Activated CD8-positive, alpha-beta memory T cell treated with anti-CD3 and anti-CD28 coated beads for 4 hours (primary cell): ENCODE results near the gene S100A6.

ENCODE experiments used
- DNase-seq, 2 donors: peaks; one replicate each; pipeline ENCODE4 v3.0.0-alpha.2; 2020; ENCODE audit warnings: low read depth in 2 of 2

Gene S100A6

DNA sequence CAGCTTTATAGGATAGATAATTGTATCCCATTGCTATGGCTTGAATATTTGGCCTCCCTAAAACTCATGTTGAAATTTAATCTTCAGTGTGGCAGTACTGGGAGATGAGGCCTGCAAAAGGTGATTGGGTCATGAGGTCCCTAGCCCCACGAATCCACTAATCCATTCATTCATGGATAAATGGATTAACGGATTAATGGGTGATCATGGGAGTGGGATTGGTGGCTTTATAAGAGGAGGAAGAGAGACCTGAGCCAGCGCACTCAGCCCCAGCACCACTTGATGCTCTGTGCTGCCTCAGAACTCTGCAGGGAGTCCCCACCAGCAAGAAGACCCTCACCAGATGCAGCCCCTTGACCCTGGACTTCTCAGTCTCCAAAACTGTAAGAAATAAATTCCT, 32.0 kb downstream of the S100A6 start:
- DNase-seq: no peak

DNA sequence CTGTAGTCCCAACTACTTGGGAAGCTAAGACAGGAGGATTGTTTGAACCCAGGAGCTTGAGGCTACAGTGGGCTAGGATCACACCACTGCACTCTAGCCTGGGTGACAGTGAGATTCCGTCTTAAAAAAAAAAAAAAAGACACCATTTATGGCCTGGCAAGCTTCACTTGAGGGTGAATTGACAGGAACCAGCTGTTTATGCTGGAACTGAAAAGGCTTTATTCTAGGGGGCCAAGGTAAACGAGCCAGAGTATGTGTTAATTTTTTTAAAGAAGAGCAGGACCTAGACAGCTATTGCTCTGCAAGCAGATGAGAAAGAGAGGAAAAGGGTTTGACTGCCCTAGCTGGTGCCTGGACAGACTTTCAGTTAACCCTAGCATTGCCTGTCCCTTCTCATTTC, 37.0 kb downstream of the S100A6 start:
- DNase-seq: no peak

DNA sequence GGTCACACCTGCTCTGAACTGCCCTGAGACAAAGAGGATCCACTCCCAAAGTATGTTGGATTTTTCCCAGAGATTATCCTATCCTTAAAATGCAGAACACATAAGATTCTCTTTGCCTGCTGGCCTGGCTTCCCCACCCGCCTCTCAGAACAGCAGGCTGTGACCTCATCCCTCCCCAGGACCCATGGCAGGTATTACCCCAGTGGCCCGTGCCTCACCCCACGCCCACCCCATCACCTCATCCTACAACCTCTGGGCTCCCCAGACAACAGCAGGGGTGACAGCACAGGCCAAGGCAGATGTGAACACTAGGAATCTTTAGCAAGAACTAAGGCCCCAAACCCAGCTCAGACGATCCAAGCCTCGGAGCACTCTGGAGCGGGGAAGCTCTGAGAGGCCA, 40.3 kb downstream of the S100A6 start:
- DNase-seq: no peak

DNA sequence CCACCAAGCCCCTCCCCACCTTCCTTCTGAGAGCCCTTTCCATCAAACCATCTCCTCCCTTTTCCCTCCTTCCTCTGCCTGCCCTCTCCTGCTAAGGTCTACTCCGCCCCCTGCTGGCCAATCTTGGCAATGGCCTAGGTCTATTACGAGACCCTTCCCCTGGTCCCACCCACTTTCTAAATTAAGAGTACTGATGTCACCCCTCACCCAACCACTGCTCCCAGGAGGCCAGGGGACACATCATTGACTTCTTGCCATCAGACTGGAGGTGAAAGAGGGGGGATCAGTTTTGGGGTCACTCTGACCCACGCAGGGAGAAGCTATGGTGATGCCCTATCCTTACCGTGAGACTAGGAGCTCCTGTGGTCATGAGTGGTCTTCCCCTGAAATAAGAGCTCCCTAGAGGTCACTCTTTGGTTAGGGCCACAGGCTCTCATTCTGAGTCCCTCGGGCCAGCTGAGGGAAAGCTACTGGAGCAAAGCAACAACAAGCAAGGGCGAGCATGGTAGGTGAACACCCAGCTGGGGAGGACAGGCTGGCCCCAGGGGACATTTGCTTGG, 40.7 kb downstream of the S100A6 start:
- peak; percentile 25 to 41 for DNase-seq

DNA sequence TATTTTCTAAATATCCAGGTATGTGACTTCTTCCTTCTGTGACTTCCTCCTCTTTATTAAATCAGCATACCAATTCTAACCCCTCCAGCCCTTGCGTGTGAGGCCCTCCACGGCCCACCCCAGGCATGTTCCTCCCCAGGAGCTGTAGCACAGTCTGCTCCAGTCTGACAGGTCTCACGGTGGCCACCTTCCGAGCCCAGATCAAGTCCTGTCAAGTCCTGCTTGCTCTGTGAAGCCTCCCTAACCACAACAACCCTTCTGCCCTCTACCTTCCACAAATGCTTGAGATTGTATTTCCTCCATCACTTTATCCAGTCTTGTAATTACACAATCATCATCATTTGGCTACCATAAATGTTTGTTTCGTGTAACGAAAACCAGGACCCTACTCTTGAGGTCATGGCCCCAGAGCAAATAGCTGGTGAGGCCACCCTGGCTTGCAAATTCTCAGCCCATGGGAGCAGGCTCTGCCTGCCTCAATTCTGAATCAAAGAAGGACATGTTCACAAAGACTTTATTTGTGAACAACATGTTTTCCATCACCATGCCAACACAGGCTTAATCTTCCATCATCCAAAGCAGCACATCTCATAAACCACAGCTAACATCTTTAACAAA, 42.3 kb downstream of the S100A6 start:
- no peak for DNase-seq

DNA sequence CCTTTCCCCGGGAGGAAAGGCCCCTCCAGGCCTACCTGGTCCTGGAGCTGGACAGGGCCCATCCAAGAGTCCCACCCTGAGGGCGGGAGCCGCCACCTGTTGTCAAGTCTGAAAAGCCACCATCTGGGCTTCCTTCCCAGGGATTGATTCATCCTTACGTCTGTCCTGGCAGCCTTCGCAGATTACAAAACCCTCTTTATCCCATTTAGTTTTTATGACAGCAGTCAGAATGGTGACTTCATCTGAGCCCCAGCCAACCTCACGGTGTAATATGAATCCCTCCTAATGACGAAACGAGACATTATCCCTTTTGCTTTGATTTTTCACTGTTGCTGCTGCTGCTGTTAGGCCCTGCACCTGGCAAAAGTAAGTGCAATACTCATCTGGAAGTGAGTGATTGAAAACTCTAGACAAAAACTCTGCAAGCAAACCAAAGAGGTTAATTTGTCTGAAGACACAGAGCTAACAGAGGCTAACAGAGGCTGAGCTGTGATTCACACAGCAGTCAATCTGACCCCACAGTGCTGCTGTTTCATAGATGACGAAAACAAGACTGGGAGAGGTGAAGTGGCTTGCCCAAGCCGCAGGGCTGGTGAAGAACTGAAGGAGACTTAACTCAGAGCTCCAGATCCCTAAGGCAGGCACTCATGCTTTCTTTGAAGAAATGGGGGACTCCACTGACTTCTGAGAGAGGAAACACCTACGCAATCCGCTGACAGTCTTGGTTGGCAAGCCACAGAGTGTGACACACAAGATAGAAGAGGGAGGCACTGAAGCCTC, 45.3 kb downstream of the S100A6 start:
- DNase-seq: no peak

DNA sequence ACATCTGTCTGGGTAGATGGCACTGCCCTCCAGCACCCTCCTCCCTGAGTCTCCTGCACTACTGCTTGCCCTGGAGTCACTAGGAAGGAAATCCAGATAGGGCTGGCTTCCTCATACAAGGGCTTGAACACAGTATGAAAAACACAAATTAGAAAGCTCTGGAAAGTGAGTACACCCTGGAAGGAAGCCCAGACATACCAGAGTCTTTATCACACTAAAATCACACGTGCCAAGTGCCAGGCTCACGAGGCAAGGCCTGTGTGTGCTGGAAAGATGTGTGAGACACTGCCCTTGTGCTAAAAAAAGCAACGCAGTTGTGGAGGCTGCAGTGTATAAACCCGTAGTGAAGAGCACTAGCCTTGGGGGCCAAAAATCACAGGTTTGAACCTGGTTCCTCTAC, 47.1 kb downstream of the S100A6 start:
- DNase-seq: no peak

DNA sequence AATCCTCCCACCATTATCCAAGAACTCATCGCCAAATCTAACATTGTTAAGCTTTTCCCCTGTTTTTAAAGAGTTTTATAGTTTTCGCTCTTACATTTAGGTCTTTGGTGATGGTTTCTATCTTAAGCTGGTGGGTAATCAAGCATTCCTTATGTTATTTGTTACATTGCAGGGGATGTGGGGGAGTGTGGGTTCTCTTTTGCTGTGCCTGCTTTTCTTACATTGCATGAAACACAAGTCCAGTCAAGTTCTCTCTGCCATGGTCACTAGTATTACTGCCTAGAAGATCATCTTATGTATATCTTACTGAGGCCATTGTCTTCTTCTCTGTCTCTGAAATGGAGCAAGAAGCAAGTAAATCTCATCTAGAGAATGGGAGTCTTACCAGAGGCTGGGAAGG, 48.1 kb downstream of the S100A6 start:
- no peak for DNase-seq

DNA sequence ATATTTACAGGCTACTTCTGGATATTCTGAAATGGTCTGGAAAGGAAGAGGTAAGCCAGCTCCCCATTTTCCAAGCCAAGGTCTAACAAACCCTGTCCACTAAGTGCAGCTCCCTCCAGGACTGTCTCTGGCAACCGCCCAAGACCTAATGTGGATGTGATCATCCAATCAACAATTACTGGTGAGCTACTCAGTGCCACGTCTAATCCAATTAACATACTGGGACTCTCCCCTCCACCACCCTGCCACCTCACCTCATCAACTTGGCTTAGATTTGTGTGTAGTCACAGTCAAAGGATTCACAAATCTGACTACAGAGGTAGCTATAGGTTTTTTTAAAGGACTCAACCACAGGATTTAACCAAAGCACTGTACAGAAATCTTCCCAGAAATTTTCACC, 49.9 kb downstream of the S100A6 start:
- no peak for DNase-seq
